SJCRH30 (cell line): ENCODE measurements around the gene DSCAM. TPM values are rescaled to one million over a fixed set of nuclear protein-coding genes. Genes with fewer than 3 reads are reported as not detected.

Source experiments
- DNase-seq, 2 experiments: peaks; one replicate each; pipeline ENCODE4 v3.0.0-alpha.2; 2015 to 2020
- H3K27ac ChIP-seq: fragments of 250-450 bp; sonication (Bioruptor Pico); 2 replicates; pipeline ENCODE4 v1.5.1; 2020; ENCODE audit warnings: mild to moderate bottlenecking, moderate library complexity
- H3K27me3 ChIP-seq: fragments of 250-450 bp; sonication (Bioruptor Pico); 2 replicates; pipeline ENCODE4 v1.5.1; 2020; ENCODE audit warnings: mild to moderate bottlenecking, moderate library complexity
- H3K36me3 ChIP-seq: fragments of 250-450 bp; sonication (Bioruptor Pico); 2 replicates; pipeline ENCODE4 v1.5.1; 2020; ENCODE audit warnings: mild to moderate bottlenecking, moderate library complexity
- H3K4me1 ChIP-seq: fragments of 250-450 bp; sonication (Bioruptor Pico); 2 replicates; pipeline ENCODE4 v1.5.1; 2020; ENCODE audit warnings: mild to moderate bottlenecking, moderate library complexity
- H3K4me3 ChIP-seq: fragments of 250-450 bp; sonication (Bioruptor Pico); 2 replicates; pipeline ENCODE4 v1.5.1; 2020; ENCODE audit warnings: mild to moderate bottlenecking, moderate library complexity
- H3K9me3 ChIP-seq: fragments of 250-450 bp; sonication (Bioruptor Pico); replicated peaks from 2 replicates; pipeline ENCODE4 v1.5.1; 2020; ENCODE audit warnings: mild to moderate bottlenecking, moderate library complexity
- total RNA-seq: library from RNA; depleted of rRNA; stranded (reverse); fragments of >200 nt; shearing (Covaris generic); gene quantifications from 2 replicates; pipeline ENCODE4 v1.2.3, GENCODE V29; 2014

The DSCAM gene
- total RNA-seq, 1 experiment from 2014 or later: 0.02 TPM

- Histone ChIP-seq H3K4me1 (no peaks in the 10 kb centered on the region), H3K36me3 (no peaks in the 10 kb centered on the region), H3K9me3 (no peaks in the 10 kb centered on the region), H3K27ac (no peak overlapping the region), H3K4me3 (no peak overlapping the region), H3K27me3 (no peaks in the 10 kb centered on the region; the same call in 1 of the 2 replicates)
- DNase-seq: no peak
Observed at GRCh38 chr21:40250514-40251294, 596.3 kb downstream of the DSCAM start.

GRCh38 chr21:40244981-40245380 lies 602.0 kb downstream of the DSCAM start:
- H3K4me1 ChIP-seq: no peaks in the 10 kb centered on the region
- H3K36me3 ChIP-seq: no peaks in the 10 kb centered on the region
- H3K27ac ChIP-seq: no peak overlapping the region
- H3K4me3 ChIP-seq: no peak overlapping the region
- no peaks in the 10 kb centered on the region for H3K9me3 ChIP-seq
- no peak for DNase-seq
- no peaks in the 10 kb centered on the region for H3K27me3 ChIP-seq

GRCh38 chr21:40243685-40244084 lies 603.3 kb downstream of the DSCAM start:
- H3K4me3 ChIP-seq: no peak overlapping the region
- no peaks in the 10 kb centered on the region for H3K36me3 ChIP-seq
- H3K27me3 ChIP-seq: no peaks in the 10 kb centered on the region
- H3K9me3 ChIP-seq: no peaks in the 10 kb centered on the region
- no peaks in the 10 kb centered on the region for H3K4me1 ChIP-seq
- H3K27ac ChIP-seq: no peak overlapping the region
- DNase-seq: no peak

GRCh38 chr21:40242586-40243265 lies 604.2 kb downstream of the DSCAM start:
- Histone ChIP-seq H3K9me3 (no peaks in the 10 kb centered on the region), H3K4me3 (no peak overlapping the region), H3K27me3 (no peaks in the 10 kb centered on the region), H3K27ac (no peak overlapping the region), H3K4me1 (no peaks in the 10 kb centered on the region), H3K36me3 (no peaks in the 10 kb centered on the region)
- DNase-seq: no peak

- no peaks in the 10 kb centered on the region for H3K36me3 ChIP-seq
- no peaks in the 10 kb centered on the region for H3K9me3 ChIP-seq
- H3K27me3 ChIP-seq: 0 out of 2 replicates have a peak, but pooled peaks cover 3% of the 10 kb centered on the region
- no peak for DNase-seq
- no peak overlapping the region for H3K4me3 ChIP-seq
- no peaks in the 10 kb centered on the region for H3K4me1 ChIP-seq
- H3K27ac ChIP-seq: no peak overlapping the region
Observed at GRCh38 chr21:40235528-40235927, 611.4 kb downstream of the DSCAM start.

GRCh38 chr21:40231979-40232378 lies 615.0 kb downstream of the DSCAM start:
- no peak overlapping the region for H3K27ac ChIP-seq
- H3K9me3 ChIP-seq: no peaks in the 10 kb centered on the region
- H3K4me1 ChIP-seq: peaks cover 7% of the 10 kb centered on the region
- H3K4me3 ChIP-seq: no peak overlapping the region
- H3K36me3 ChIP-seq: no peaks in the 10 kb centered on the region
- H3K27me3 ChIP-seq: 0 out of 2 replicates have a peak, but pooled peaks cover 3% of the 10 kb centered on the region
- no peak for DNase-seq

GRCh38 chr21:40227096-40227495 lies 619.9 kb downstream of the DSCAM start:
- no peaks in the 10 kb centered on the region for H3K27me3 ChIP-seq
- H3K27ac ChIP-seq: no peak overlapping the region; the same call in 1 of the 2 replicates
- peaks cover 7% of the 10 kb centered on the region for H3K4me1 ChIP-seq
- peak; percentile 53 to 58 for DNase-seq
- 0 out of 2 replicates have a peak, but pooled peaks cover 4% of the 10 kb centered on the region for H3K9me3 ChIP-seq
- H3K4me3 ChIP-seq: no peak overlapping the region
- H3K36me3 ChIP-seq: no peaks in the 10 kb centered on the region

GRCh38 chr21:40215941-40216340 lies 631.0 kb downstream of the DSCAM start:
- Histone ChIP-seq H3K27me3 (no peaks in the 10 kb centered on the region), H3K27ac (no peak overlapping the region), H3K9me3 (no peaks in the 10 kb centered on the region), H3K36me3 (no peaks in the 10 kb centered on the region), H3K4me3 (no peak overlapping the region), H3K4me1 (no peaks in the 10 kb centered on the region)
- DNase-seq: no peak

- Histone ChIP-seq H3K36me3 (no peaks in the 10 kb centered on the region), H3K27me3 (no peaks in the 10 kb centered on the region)
- DNase-seq: no peak
Observed at GRCh38 chr21:40210251-40210650, 636.7 kb downstream of the DSCAM start.

GRCh38 chr21:40208948-40209345 lies 638.0 kb downstream of the DSCAM start:
- no peak for DNase-seq
- Histone ChIP-seq H3K27me3 (0 out of 2 replicates have a peak, but pooled peaks cover 3% of the 10 kb centered on the region), H3K4me3 (no peak overlapping the region), H3K27ac (no peak overlapping the region), H3K36me3 (no peaks in the 10 kb centered on the region), H3K4me1 (no peaks in the 10 kb centered on the region), H3K9me3 (no peaks in the 10 kb centered on the region)

More at GRCh38 chr21:40210251-40210650, 636.7 kb downstream of the DSCAM start:
- no peaks in the 10 kb centered on the region for H3K9me3 ChIP-seq
- no peaks in the 10 kb centered on the region for H3K4me1 ChIP-seq
- H3K4me3 ChIP-seq: no peak overlapping the region
- H3K27ac ChIP-seq: no peak overlapping the region

GRCh38 chr21:40208206-40208947 lies 638.6 kb downstream of the DSCAM start:
- no peaks in the 10 kb centered on the region for H3K9me3 ChIP-seq
- H3K4me1 ChIP-seq: no peaks in the 10 kb centered on the region
- H3K27me3 ChIP-seq: 0 out of 2 replicates have a peak, but pooled peaks cover 3% of the 10 kb centered on the region
- no peaks in the 10 kb centered on the region for H3K36me3 ChIP-seq
- no peak for DNase-seq
- H3K27ac ChIP-seq: no peak overlapping the region
- no peak overlapping the region for H3K4me3 ChIP-seq

GRCh38 chr21:40200946-40201345 lies 646.0 kb downstream of the DSCAM start:
- no peaks in the 10 kb centered on the region for H3K9me3 ChIP-seq
- no peak overlapping the region for H3K27ac ChIP-seq
- H3K4me3 ChIP-seq: no peak overlapping the region
- DNase-seq: no peak
- no peaks in the 10 kb centered on the region for H3K4me1 ChIP-seq
- H3K36me3 ChIP-seq: no peaks in the 10 kb centered on the region
- 0 out of 2 replicates have a peak, but pooled peaks cover 3% of the 10 kb centered on the region for H3K27me3 ChIP-seq

GRCh38 chr21:40200126-40200525 lies 646.8 kb downstream of the DSCAM start:
- 0 out of 2 replicates have a peak, but pooled peaks cover 2% of the 10 kb centered on the region for H3K27me3 ChIP-seq
- DNase-seq: no peak
- no peak overlapping the region for H3K27ac ChIP-seq
- H3K9me3 ChIP-seq: no peaks in the 10 kb centered on the region
- no peaks in the 10 kb centered on the region for H3K4me1 ChIP-seq
- H3K4me3 ChIP-seq: no peak overlapping the region
- no peaks in the 10 kb centered on the region for H3K36me3 ChIP-seq

- Histone ChIP-seq H3K9me3 (no peaks in the 10 kb centered on the region), H3K27me3 (no peaks in the 10 kb centered on the region), H3K27ac (no peak overlapping the region), H3K4me1 (no peaks in the 10 kb centered on the region), H3K4me3 (no peak overlapping the region), H3K36me3 (no peaks in the 10 kb centered on the region)
- DNase-seq: no peak
Observed at GRCh38 chr21:40194185-40194980, 652.6 kb downstream of the DSCAM start.
